ENCODE measurements around the gene NPAS3. TPM values are rescaled to one million over a fixed set of nuclear protein-coding genes. Genes with fewer than 3 reads are reported as not detected.

The NPAS3 gene
- total and polyA plus RNA-seq, 11 donors, result 0.15 to 3.4 (median 0.92) TPM

DNA sequence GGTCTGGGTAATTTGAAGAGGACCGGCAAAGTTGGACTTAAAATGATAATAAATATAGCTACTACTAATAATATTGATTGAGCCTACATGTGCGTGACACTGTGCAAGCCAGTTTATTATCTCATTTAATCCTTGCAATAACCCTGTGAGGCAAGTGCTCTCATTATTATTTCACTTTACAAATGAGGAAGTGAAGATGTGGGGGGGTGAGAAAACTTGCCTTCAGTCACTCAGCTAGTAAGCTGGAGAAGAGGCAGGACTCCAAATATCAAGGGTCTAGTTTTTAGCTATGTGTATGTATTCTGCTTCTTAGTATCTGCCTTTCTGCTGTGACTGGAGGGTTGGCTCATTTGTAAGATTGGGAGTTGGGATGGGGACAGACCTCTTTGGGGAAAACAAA lies 39.2 kb downstream of the NPAS3 start:
- Histone ChIP-seq H3K36me3 (no peaks in the 10 kb centered on the region), H3K27me3 (no peaks in the 10 kb centered on the region), H3K4me1 (no peaks in the 10 kb centered on the region), H3K27ac (no peak overlapping the region), H3K9me3 (no peaks in the 10 kb centered on the region), H3K4me3 (no peak overlapping the region)
- WGBS, 4 donors, result 65 to 71% (median 69%) methylated on average over 2 of the region's 2 CpGs
- no peak for DNase-seq
- TF ChIP-seq POLR2A (IDR thresholded peaks at IDR 0.05), result no peak
- TF ChIP-seq, protein P1, sequence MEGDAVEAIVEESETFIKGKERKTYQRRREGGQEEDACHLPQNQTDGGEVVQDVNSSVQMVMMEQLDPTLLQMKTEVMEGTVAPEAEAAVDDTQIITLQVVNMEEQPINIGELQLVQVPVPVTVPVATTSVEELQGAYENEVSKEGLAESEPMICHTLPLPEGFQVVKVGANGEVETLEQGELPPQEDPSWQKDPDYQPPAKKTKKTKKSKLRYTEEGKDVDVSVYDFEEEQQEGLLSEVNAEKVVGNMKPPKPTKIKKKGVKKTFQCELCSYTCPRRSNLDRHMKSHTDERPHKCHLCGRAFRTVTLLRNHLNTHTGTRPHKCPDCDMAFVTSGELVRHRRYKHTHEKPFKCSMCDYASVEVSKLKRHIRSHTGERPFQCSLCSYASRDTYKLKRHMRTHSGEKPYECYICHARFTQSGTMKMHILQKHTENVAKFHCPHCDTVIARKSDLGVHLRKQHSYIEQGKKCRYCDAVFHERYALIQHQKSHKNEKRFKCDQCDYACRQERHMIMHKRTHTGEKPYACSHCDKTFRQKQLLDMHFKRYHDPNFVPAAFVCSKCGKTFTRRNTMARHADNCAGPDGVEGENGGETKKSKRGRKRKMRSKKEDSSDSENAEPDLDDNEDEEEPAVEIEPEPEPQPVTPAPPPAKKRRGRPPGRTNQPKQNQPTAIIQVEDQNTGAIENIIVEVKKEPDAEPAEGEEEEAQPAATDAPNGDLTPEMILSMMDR (IDR thresholded peaks at IDR 0.05), result no peak
- no peak for ATAC-seq
- intact Hi-C loops (cut with DNase I), result no loop called here

DNA sequence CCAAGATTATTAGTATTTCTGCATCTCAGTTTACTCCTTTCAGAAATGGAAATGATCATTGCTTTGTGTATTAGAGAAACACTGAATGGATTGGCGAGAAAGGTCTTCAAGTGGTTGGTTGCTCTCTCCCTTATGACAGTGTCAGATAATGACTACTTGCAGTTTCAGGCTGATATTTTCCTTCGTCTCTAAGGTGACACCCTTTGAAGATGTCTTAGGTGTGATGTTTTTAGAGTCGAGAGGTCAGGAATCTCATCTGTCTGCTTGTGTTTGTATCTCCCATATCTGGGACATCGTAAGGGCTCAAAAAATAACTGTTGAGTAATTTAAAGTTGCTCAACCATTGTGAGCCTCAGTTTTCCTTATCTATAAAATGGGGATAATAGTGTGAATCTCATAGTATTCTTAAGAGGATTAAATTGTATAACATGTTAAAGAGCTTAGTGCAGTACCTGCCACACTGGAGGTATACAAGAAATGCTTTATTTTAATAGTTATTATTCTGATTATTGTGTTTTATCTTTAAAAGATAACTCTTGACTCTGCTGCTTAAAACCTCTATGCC lies 40.1 kb downstream of the NPAS3 start:
- ATAC-seq, result no peak
- no peak for DNase-seq
- Histone ChIP-seq H3K27me3 (peaks cover 0 to 2% (median 0%) of the 10 kb centered on the region in 9 donors), H3K36me3 (no peaks in the 10 kb centered on the region), H3K27ac (no peak overlapping the region), H3K4me1 (no peaks in the 10 kb centered on the region), H3K9me3 (no peaks in the 10 kb centered on the region), H3K4me3 (no peak overlapping the region)
- 86 to 93% (median 91%) methylated on average over 4 of the region's 4 CpGs for WGBS, 4 donors
- intact Hi-C loops (cut with DNase I), result no loop called here
- no peak for TF ChIP-seq POLR2A (IDR thresholded peaks at IDR 0.05)
- TF ChIP-seq, protein P1 (IDR thresholded peaks at IDR 0.05), result no peak

DNA sequence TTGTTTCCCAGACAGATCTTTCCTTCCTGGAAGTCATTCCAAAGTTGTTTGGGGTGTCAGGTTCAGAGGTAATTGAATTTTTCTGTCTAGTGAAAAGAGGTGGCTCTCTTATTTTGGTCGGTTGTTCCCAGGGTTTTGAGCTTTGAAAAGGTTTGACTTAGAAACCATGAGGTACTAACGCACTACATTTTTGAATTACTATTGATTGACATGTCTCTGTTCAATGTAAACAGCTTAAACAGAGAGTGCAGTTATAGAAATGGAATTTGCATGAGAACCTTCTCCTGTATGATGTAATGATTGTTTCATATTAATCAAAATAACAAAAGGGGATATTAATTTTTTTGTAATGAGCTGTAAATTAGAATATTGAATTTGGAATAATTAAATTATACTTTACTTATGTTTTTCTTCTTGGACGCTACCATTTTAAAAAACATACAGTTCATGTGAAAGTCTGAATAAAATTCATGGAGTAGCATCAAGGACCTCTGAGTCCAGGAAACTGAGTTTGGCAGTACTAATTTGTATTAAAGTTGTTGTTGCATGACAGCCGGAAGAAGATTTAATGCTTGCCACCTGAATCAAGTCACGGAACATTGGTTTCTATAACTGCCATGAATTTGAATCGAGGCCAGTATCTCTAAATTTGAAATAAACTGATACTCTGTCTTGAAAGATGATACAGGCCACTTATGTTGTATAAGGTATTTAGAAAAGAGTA lies 41.7 kb downstream of the NPAS3 start:
- no peak overlapping the region for H3K4me3 ChIP-seq
- H3K27me3 ChIP-seq, result peaks cover 0 to 2% (median 0%) of the 10 kb centered on the region in 9 donors
- no peaks in the 10 kb centered on the region for H3K36me3 ChIP-seq
- ATAC-seq (no peak), DNase-seq (no peak)
- no peaks in the 10 kb centered on the region for H3K9me3 ChIP-seq
- WGBS, 4 donors, result 89 to 92% (median 91%) methylated on average over 6 of the region's 6 CpGs
- H3K4me1 ChIP-seq, result no peaks in the 10 kb centered on the region
- intact Hi-C loops (cut with DNase I), result no loop called here
- TF ChIP-seq, protein P1 (IDR thresholded peaks at IDR 0.05), result no peak
- TF ChIP-seq POLR2A (IDR thresholded peaks at IDR 0.05), result no peak
- no peak overlapping the region for H3K27ac ChIP-seq

DNA sequence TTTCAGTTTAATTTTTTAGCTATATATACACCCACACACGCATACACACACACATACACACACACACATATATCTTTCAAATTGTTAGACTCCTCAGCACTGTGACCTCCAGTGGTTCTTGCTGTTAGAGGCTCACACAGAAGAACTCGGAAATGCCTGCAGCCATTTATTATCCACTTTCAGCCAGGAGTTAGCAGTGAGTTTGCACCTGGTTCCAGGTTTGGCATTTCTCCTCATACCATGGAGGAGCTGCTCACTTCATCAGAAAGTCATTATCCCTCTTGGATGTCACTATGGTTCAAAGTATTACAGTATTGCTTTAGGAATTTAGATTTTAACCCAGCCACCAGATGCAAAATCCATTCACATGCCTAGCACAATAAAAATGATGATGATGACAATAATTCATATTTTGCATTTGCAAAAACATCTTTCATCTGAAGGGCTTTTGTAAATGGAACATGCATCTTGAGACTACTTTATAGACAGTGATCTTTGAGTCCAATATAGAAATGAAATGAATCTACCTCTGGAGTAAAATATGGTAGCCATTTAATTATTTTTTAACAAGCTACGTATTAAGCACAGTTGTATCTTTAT lies 42.3 kb downstream of the NPAS3 start:
- WGBS, 4 donors, result 78 to 93% (median 87%) methylated on average over 3 of the region's 3 CpGs
- H3K27me3 ChIP-seq, result peaks cover 0 to 2% (median 0%) of the 10 kb centered on the region in 9 donors
- intact Hi-C loops (cut with DNase I), result no loop called here
- no peaks in the 10 kb centered on the region for H3K4me1 ChIP-seq
- no peak for DNase-seq
- no peak overlapping the region for H3K4me3 ChIP-seq
- no peak overlapping the region for H3K27ac ChIP-seq
- no peak for ATAC-seq
- no peaks in the 10 kb centered on the region for H3K9me3 ChIP-seq
- H3K36me3 ChIP-seq, result no peaks in the 10 kb centered on the region
- TF ChIP-seq, protein P1 (IDR thresholded peaks at IDR 0.05), result no peak
- TF ChIP-seq POLR2A (IDR thresholded peaks at IDR 0.05), result no peak
